Measurements from ENCODE around the gene EHD3.

Gene EHD3

DNA sequence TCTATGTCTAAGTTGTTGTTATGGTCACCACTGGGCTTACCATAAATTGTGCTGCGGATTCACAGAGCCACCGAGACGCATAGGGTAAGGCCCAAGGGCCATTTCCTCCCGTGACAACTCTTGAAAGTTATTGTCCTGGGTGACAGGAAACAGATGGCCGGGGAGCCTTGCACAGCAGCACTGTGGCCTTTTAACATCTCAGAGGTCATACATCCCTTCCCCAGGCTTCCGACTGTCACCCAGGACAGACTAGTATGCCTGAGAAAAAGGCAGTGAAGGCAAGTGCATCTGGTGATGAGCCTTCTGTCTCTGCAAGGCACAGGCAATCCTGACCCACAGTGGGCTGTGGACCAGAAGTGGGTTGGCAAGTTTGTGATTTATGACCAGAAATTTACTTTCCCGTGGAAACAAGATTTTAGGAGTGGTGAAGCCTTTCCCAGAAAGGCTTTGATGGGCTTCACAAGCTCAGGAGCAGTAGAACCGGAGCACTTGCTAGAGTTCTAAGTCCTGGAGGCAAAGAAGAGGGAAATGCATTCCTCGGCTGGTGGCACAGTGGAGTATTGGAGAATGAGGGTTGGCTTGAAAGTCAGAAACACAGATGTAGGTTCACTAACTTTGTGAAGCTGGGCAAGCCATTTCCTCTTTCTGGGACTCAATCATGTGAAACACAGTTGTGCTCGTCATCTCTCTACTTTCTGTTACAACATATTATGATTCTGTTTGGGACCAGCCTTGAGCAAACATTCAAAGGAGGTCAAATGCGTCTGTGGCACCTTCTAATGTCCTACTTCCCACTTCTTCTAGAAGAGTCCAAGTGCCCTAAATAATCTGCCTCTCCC lies 14.6 kb upstream of the EHD3 start:
- H3K4me3 Mint-ChIP-seq = no peak overlapping the region
- no peak for DNase-seq (ENCODE audit: low spot score)
- H3K9me3 Mint-ChIP-seq = no peaks in the 10 kb centered on the region
- no peaks in the 10 kb centered on the region for H3K36me3 Mint-ChIP-seq (ENCODE audit: low read depth)
- H3K27me3 Mint-ChIP-seq (ENCODE audit: low read depth) = peaks cover 20% of the 10 kb centered on the region
- H3K27ac Mint-ChIP-seq = no peak overlapping the region
- peaks cover 46% of the 10 kb centered on the region for H3K4me1 Mint-ChIP-seq (ENCODE audit: low read depth)

DNA sequence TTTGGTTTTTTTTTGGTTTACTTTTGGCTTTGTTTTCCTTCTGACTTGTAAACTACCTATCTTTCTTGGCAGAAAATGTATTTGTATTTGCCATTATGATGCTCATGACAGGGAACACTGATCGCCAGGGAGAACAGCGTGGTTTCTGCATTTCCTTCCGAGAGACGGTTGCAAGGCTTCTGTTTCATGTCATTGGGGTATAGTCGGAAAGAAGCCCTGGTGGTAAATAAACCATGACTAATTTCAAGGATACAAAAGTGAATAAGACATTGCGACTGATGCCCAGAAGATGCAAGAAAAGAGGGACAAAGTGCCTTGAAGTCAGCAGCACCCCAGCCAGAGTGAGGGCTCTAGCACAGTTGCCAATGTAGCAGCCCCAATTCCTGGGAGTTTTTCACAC lies 12.4 kb upstream of the EHD3 start:
- H3K36me3 Mint-ChIP-seq (ENCODE audit: low read depth) = no peaks in the 10 kb centered on the region
- peaks cover 27% of the 10 kb centered on the region for H3K27me3 Mint-ChIP-seq (ENCODE audit: low read depth)
- DNase-seq (ENCODE audit: low spot score) = no peak
- H3K4me3 Mint-ChIP-seq = peak overlapping the region; percentile 35
- H3K27ac Mint-ChIP-seq = peak overlapping the region; percentile 55
- peaks cover 39% of the 10 kb centered on the region for H3K4me1 Mint-ChIP-seq (ENCODE audit: low read depth)
- no peaks in the 10 kb centered on the region for H3K9me3 Mint-ChIP-seq

DNA sequence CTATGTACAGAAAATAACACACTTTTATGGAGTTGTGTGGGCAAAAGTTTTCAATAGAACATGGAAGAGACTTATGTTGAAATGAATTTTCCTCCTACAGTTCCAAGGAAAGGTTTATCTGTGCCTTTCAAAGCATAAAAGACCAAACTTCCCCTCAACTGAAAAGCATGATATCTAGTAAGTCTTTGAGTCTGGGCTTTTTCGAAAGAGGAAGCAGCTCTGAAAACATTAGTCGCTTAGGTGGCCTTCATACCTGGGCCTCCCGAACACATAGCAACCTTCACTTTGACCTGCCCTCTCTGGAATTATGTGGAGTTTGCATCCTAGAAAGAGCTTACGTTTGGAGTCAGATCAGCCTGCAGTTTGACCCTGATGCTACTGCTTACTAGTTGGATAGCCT lies 11.9 kb upstream of the EHD3 start:
- H3K27me3 Mint-ChIP-seq (ENCODE audit: low read depth) = peaks cover 27% of the 10 kb centered on the region
- H3K4me3 Mint-ChIP-seq = no peak overlapping the region
- no peaks in the 10 kb centered on the region for H3K36me3 Mint-ChIP-seq (ENCODE audit: low read depth)
- no peak overlapping the region for H3K27ac Mint-ChIP-seq
- peaks cover 35% of the 10 kb centered on the region for H3K4me1 Mint-ChIP-seq (ENCODE audit: low read depth)
- no peak for DNase-seq (ENCODE audit: low spot score)
- H3K9me3 Mint-ChIP-seq = no peaks in the 10 kb centered on the region

DNA sequence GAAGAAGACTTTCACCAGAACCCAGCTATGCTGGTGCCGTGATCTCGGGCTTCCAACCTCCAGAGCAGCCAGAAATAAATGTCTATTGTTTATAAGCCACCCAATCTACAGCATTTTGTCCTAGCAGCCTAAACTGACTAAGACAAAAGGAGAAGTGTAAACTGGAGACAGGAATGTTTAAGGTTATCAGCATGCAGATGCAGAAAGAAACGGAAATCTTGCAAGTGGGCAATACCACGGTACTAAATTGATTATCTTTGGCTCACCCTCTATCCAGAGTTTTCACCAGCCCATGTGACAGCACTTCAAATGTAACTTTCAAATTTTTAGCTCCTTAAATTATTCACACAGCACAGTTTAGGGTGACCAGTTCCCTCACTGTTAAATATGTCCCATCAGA lies 10.9 kb upstream of the EHD3 start:
- Mint-ChIP-seq H3K4me1 (ENCODE audit: low read depth) (peaks cover 26% of the 10 kb centered on the region), H3K4me3 (no peak overlapping the region), H3K36me3 (ENCODE audit: low read depth) (no peaks in the 10 kb centered on the region)

GRCh38 chr2:31223749-31224148 lies 10.2 kb upstream of the EHD3 start:
- no peaks in the 10 kb centered on the region for H3K36me3 Mint-ChIP-seq (ENCODE audit: low read depth)

More for the DNA sequence above, 10.9 kb upstream of the EHD3 start:
- no peak overlapping the region for H3K27ac Mint-ChIP-seq
- DNase-seq (ENCODE audit: low spot score) = no peak
- peaks cover 27% of the 10 kb centered on the region for H3K27me3 Mint-ChIP-seq (ENCODE audit: low read depth)
- H3K9me3 Mint-ChIP-seq = no peaks in the 10 kb centered on the region

DNA sequence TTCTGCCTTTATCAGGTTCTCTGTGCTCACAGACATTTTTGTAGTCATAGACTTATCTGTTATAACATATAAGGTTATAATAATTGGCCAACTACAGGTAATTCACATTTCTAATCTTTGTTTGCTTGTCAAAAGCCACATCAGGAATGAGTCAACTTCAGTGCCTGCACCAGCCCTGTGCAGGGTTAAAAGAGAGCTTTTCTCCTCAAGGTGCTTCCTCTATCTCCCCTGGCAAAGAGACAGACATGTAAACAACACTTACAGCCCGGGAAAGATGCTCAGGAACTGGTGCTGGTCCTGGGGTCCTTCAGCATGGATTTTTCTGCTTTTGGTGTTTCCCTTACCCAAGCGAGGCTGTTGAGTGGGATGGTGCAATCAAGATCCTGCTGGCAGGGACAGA lies 7.7 kb upstream of the EHD3 start:
- Mint-ChIP-seq H3K4me3 (no peak overlapping the region), H3K9me3 (no peaks in the 10 kb centered on the region), H3K4me1 (ENCODE audit: low read depth) (peaks cover 10% of the 10 kb centered on the region), H3K27ac (no peak overlapping the region), H3K36me3 (ENCODE audit: low read depth) (no peaks in the 10 kb centered on the region), H3K27me3 (ENCODE audit: low read depth) (peaks cover 34% of the 10 kb centered on the region)
- no peak for DNase-seq (ENCODE audit: low spot score)

More at GRCh38 chr2:31223749-31224148, 10.2 kb upstream of the EHD3 start:
- peaks cover 23% of the 10 kb centered on the region for H3K4me1 Mint-ChIP-seq (ENCODE audit: low read depth)
- peaks cover 29% of the 10 kb centered on the region for H3K27me3 Mint-ChIP-seq (ENCODE audit: low read depth)
- no peaks in the 10 kb centered on the region for H3K9me3 Mint-ChIP-seq
- no peak overlapping the region for H3K4me3 Mint-ChIP-seq
- H3K27ac Mint-ChIP-seq = no peak overlapping the region
- DNase-seq (ENCODE audit: low spot score) = no peak

GRCh38 chr2:31227110-31227509 lies 6.8 kb upstream of the EHD3 start:
- no peak overlapping the region for H3K4me3 Mint-ChIP-seq
- no peaks in the 10 kb centered on the region for H3K36me3 Mint-ChIP-seq (ENCODE audit: low read depth)
- H3K27me3 Mint-ChIP-seq (ENCODE audit: low read depth) = peaks cover 36% of the 10 kb centered on the region
- H3K4me1 Mint-ChIP-seq (ENCODE audit: low read depth) = peaks cover 6% of the 10 kb centered on the region
- H3K9me3 Mint-ChIP-seq = no peaks in the 10 kb centered on the region
- no peak overlapping the region for H3K27ac Mint-ChIP-seq
- DNase-seq (ENCODE audit: low spot score) = no peak

- H3K9me3 Mint-ChIP-seq = no peaks in the 10 kb centered on the region
- DNase-seq (ENCODE audit: low spot score) = no peak
Measured at GRCh38 chr2:31227711-31228125, 6.2 kb upstream of the EHD3 start.

DNA sequence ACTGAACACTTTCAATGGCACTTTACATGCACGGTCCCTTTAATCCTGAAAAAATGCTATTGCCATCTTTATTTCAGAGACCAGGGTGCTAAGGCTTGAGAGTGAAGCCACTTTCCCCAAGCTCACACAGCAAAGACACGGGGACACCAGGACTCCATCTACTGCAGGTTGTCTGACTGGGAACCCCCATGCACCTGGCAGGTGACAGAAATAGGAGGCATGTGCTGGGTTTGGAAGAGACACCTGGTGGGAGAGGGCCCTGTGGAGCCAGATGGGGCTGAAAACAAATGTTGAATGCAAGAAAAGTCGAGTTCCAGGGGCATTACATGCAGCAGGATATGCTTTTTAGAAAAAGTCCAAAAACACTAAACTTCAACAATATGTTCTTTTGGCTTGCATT lies 5.2 kb upstream of the EHD3 start:
- no peak overlapping the region for H3K27ac Mint-ChIP-seq
- no peak for DNase-seq (ENCODE audit: low spot score)

More at GRCh38 chr2:31227711-31228125, 6.2 kb upstream of the EHD3 start:
- Mint-ChIP-seq H3K4me1 (ENCODE audit: low read depth) (peaks cover 4% of the 10 kb centered on the region), H3K27me3 (ENCODE audit: low read depth) (peaks cover 35% of the 10 kb centered on the region), H3K36me3 (ENCODE audit: low read depth) (no peaks in the 10 kb centered on the region), H3K27ac (no peak overlapping the region), H3K4me3 (no peak overlapping the region)

GRCh38 chr2:31230751-31231150 lies 3.2 kb upstream of the EHD3 start:
- Mint-ChIP-seq H3K4me1 (ENCODE audit: low read depth) (peaks cover 15% of the 10 kb centered on the region), H3K27me3 (ENCODE audit: low read depth) (peaks cover 22% of the 10 kb centered on the region), H3K27ac (no peak overlapping the region), H3K36me3 (ENCODE audit: low read depth) (no peaks in the 10 kb centered on the region), H3K9me3 (no peaks in the 10 kb centered on the region), H3K4me3 (no peak overlapping the region)
- DNase-seq (ENCODE audit: low spot score) = no peak

More for the DNA sequence above, 5.2 kb upstream of the EHD3 start:
- H3K4me3 Mint-ChIP-seq = no peak overlapping the region
- no peaks in the 10 kb centered on the region for H3K36me3 Mint-ChIP-seq (ENCODE audit: low read depth)
- no peaks in the 10 kb centered on the region for H3K9me3 Mint-ChIP-seq
- H3K27me3 Mint-ChIP-seq (ENCODE audit: low read depth) = peaks cover 30% of the 10 kb centered on the region
- peaks cover 11% of the 10 kb centered on the region for H3K4me1 Mint-ChIP-seq (ENCODE audit: low read depth)

DNA sequence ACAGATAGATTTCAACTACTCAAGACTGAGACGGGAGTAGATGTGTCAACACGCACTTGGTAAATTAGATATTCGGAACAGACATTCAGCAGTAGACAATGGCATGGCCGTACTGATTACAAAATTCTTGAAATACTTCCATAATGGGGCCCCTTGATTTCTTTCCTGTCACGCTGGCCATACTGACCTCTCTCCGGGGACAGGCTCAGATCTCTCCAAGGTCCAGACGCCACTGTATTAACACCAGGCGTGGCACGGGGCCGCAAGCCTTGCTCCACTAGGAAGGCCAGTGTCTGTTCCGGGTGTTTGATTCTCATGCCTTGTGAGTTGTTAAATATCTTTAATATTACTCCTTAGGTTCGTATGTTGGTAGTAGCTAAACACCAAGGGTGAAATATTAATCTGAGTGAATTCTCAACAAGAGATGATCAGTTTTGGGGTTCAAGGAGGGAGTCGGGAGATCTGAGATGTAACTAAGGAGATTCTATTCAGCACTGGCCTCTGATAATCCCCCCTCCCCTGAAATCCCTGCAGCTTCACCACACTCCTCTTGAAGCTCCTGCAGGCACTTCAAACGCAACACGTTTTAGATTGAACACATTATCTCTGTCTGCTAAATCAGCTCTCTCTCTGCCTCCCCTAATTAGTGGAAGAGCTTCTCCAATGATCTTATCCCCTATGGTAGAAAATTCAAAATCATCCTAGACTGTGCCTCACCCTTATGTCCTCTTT lies 2.2 kb upstream of the EHD3 start:
- Mint-ChIP-seq H3K27me3 (ENCODE audit: low read depth) (peaks cover 17% of the 10 kb centered on the region), H3K9me3 (no peaks in the 10 kb centered on the region), H3K36me3 (ENCODE audit: low read depth) (no peaks in the 10 kb centered on the region), H3K4me1 (ENCODE audit: low read depth) (peaks cover 11% of the 10 kb centered on the region), H3K27ac (no peak overlapping the region), H3K4me3 (no peak overlapping the region)
- DNase-seq (ENCODE audit: low spot score) = no peak

- H3K27me3 Mint-ChIP-seq (ENCODE audit: low read depth) = peaks cover 17% of the 10 kb centered on the region
- no peaks in the 10 kb centered on the region for H3K36me3 Mint-ChIP-seq (ENCODE audit: low read depth)
- H3K9me3 Mint-ChIP-seq = no peaks in the 10 kb centered on the region
- no peak for DNase-seq (ENCODE audit: low spot score)
- H3K27ac Mint-ChIP-seq = no peak overlapping the region
- no peak overlapping the region for H3K4me3 Mint-ChIP-seq
- H3K4me1 Mint-ChIP-seq (ENCODE audit: low read depth) = peaks cover 11% of the 10 kb centered on the region
Measured at GRCh38 chr2:31232586-31232985, 1.4 kb upstream of the EHD3 start.

- Mint-ChIP-seq H3K36me3 (ENCODE audit: low read depth) (no peaks in the 10 kb centered on the region), H3K27me3 (ENCODE audit: low read depth) (peaks cover 17% of the 10 kb centered on the region), H3K9me3 (no peaks in the 10 kb centered on the region), H3K4me3 (peak overlapping the region; percentile 76), H3K4me1 (ENCODE audit: low read depth) (peaks cover 11% of the 10 kb centered on the region), H3K27ac (no peak overlapping the region)
- DNase-seq (ENCODE audit: low spot score) = no peak
Measured at GRCh38 chr2:31233231-31233630, 721 bp upstream of the EHD3 start.

- H3K9me3 Mint-ChIP-seq = no peaks in the 10 kb centered on the region
- H3K4me3 Mint-ChIP-seq = peak overlapping the region; percentile 70
- H3K27me3 Mint-ChIP-seq (ENCODE audit: low read depth) = peaks cover 15% of the 10 kb centered on the region
- no peak for DNase-seq (ENCODE audit: low spot score)
- peaks cover 11% of the 10 kb centered on the region for H3K4me1 Mint-ChIP-seq (ENCODE audit: low read depth)
- no peaks in the 10 kb centered on the region for H3K36me3 Mint-ChIP-seq (ENCODE audit: low read depth)
- H3K27ac Mint-ChIP-seq = no peak overlapping the region
Measured at GRCh38 chr2:31234683-31235503, 941 bp downstream of the EHD3 start.

All from T-helper 2 cell treated with Interferon-gamma antibody and Interleukin-4, amounts not matched to agents 5 μg/mL and 100 μg/mL, for 36 hours (primary cell).